ENCODE data around the gene PNPLA5. TPM values are rescaled to one million over a fixed set of nuclear protein-coding genes. Genes with fewer than 3 reads are reported as not detected.

PNPLA5 gene
- total and polyA plus RNA-seq, 2 experiments from 2014 or later, result not detected

DNA sequence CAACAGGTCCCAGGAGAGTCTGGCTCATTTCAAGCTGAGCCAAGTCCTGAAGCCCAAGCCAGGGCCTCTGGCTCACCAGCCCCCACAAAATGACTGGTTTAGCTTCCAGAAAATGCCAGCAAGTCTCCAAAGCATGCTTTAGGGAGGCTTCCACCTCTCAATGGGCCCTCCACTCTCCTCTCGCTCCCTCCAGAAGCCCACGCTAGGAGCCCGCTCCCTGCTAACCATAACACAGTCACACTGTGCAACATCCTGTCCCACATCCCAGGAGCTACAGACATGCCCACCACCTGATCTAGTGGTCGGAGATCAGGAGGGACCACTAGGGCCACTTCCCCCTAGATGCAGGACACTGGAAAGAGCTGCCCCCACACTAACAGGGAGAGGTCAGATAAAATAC lies 36.4 kb downstream of the PNPLA5 start:
- no peak overlapping the region for H3K27ac ChIP-seq
- DNase-seq (ENCODE audit: low read depth in 1 of 2, low spot score in 1 of 2), result no peak
- no peaks in the 10 kb centered on the region for H3K9me3 ChIP-seq (ENCODE audit: low read depth)
- H3K4me3 ChIP-seq, result no peak overlapping the region
- no peaks in the 10 kb centered on the region for H3K4me1 ChIP-seq (ENCODE audit: low read depth)
- no peaks in the 10 kb centered on the region for H3K27me3 ChIP-seq
- TF ChIP-seq, protein P1, sequence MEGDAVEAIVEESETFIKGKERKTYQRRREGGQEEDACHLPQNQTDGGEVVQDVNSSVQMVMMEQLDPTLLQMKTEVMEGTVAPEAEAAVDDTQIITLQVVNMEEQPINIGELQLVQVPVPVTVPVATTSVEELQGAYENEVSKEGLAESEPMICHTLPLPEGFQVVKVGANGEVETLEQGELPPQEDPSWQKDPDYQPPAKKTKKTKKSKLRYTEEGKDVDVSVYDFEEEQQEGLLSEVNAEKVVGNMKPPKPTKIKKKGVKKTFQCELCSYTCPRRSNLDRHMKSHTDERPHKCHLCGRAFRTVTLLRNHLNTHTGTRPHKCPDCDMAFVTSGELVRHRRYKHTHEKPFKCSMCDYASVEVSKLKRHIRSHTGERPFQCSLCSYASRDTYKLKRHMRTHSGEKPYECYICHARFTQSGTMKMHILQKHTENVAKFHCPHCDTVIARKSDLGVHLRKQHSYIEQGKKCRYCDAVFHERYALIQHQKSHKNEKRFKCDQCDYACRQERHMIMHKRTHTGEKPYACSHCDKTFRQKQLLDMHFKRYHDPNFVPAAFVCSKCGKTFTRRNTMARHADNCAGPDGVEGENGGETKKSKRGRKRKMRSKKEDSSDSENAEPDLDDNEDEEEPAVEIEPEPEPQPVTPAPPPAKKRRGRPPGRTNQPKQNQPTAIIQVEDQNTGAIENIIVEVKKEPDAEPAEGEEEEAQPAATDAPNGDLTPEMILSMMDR (IDR thresholded peaks at IDR 0.05; ENCODE audit: low read depth, low read length), result no peak
- no peaks in the 10 kb centered on the region for H3K36me3 ChIP-seq

DNA sequence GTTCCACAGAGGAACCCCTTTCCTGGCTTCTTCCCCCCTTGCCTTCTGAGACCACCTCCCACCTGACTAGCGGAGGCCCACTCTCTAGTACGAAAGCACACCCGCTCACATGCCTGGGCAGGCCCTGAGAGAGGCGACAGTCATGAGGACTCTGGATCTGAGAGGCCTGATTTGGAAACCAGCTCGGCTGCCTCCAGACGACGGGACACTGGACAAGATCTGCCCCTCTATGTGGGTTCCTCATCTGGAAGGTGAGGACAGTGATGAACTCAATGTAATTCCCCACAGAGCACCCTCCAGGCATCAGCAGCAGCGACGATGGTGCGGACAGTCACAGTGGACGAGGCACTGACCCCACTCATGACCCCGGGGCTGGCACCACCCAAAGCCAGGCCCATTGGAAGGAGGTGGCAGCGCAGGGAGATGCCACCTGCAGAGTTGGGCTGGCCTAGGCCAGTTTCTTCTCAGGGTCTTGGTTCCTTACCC lies 37.0 kb downstream of the PNPLA5 start:
- H3K9me3 ChIP-seq (ENCODE audit: low read depth), result no peaks in the 10 kb centered on the region

DNA sequence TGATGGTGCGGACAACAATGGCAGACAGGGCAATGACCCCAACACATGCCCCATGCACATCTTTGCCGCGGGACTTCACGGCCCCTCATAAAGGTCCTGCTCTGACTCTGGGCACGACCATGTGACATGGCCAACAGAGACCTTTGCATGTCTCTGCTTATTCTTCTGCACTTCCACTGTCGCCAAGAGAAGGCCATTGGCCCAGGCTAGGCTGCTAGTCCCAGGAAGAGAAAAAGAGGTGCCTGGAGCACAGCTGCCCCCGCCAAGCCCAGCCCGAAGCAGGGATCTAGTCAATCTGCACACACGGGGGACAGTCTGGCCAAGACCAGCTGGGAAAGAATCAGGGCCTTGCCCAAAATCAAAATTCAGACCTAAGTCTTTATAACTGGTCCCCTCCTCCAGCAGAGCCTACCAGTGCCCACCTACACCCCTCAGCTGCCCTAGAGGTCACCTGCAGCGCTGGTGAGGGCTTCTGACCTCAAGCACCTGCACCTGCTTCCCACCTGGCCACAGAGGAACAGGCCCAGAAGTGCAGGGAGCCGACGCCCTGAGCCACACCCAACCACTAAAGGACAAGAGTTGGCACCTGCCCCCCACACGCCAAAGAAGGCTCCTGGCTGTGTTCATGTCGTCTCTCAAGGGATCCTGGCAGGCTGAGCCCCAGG lies 37.6 kb downstream of the PNPLA5 start:
- TF ChIP-seq, protein P1 (IDR thresholded peaks at IDR 0.05; ENCODE audit: low read depth, low read length), result no peak
- Histone ChIP-seq H3K36me3 (no peaks in the 10 kb centered on the region), H3K9me3 (ENCODE audit: low read depth) (no peaks in the 10 kb centered on the region), H3K27ac (no peak overlapping the region), H3K27me3 (no peaks in the 10 kb centered on the region), H3K4me1 (ENCODE audit: low read depth) (no peaks in the 10 kb centered on the region), H3K4me3 (no peak overlapping the region)
- DNase-seq (ENCODE audit: low read depth in 1 of 2, low spot score in 1 of 2), result no peak

More for the DNA sequence above, 37.0 kb downstream of the PNPLA5 start:
- DNase-seq (ENCODE audit: low read depth in 1 of 2, low spot score in 1 of 2), result no peak
- Histone ChIP-seq H3K27ac (no peak overlapping the region), H3K4me3 (no peak overlapping the region), H3K36me3 (no peaks in the 10 kb centered on the region), H3K27me3 (no peaks in the 10 kb centered on the region), H3K4me1 (ENCODE audit: low read depth) (no peaks in the 10 kb centered on the region)
- TF ChIP-seq, protein P1 (IDR thresholded peaks at IDR 0.05; ENCODE audit: low read depth, low read length), result no peak

DNA sequence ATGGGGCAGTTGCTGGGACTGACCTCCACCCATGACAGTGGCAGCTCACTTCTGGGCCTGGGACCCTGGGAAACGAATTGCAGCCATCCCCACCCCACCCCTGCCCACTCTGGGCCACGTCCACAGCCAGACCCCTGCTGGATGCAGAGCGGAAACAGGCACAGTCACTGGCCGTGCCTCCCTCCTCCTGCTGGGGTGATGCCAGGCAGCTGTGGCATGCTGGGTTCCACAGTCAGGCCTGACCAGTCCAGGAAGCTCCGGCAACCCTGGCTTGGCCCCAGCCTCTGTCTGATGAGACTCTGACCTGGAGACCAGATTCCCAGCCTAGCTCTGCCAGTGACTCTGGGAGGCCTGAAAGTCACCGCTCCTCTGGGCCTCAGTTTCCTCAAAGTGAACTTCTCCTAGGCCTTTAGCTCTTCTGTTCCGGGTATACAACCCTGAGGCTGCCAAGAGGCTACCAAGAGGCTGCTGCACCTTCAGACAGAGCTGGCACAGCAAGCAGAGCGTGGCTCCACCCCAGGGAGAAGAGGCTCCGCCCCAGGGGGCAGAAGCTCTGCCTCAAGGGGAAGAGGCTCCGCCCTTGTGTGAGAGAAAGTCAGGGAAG lies 38.4 kb downstream of the PNPLA5 start:
- H3K4me1 ChIP-seq (ENCODE audit: low read depth), result no peaks in the 10 kb centered on the region
- no peaks in the 10 kb centered on the region for H3K27me3 ChIP-seq
- no peaks in the 10 kb centered on the region for H3K36me3 ChIP-seq
- TF ChIP-seq, protein P1 (IDR thresholded peaks at IDR 0.05; ENCODE audit: low read depth, low read length), result no peak
- no peak overlapping the region for H3K27ac ChIP-seq
- no peak overlapping the region for H3K4me3 ChIP-seq
- no peaks in the 10 kb centered on the region for H3K9me3 ChIP-seq (ENCODE audit: low read depth)
- no peak for DNase-seq (ENCODE audit: low read depth in 1 of 2, low spot score in 1 of 2)

DNA sequence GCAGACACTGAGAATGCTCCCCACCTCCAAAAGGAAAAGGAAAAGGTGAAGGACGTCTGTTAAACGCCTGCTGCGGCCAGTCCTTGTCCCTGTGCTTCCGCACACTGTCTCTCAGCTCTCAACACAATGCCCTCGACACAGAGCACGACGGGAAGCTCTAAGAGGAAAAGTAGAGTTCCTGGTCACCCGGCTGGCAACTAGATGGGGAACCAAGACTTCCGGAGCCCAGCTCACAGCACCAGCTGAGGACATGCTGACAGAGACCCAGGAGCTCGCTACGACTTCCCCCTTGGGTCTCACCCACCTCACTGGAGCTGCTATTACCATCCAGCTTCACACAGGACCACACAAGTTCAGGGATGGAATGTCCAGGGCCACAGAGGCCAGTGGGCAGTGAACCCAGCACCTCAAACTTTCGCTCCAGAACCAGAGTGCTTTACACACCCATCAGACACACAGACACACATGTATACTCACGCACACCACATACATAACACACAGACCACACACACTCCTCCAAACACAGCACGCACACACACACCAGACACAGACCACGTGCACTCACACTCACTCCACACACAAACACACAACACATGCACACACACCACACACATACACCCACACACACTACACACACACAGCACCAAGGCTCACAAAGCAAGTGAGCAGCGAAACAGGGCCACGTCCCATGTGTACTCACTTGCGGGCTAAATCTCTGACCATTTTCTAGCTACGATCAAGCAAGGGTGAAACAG lies 39.1 kb downstream of the PNPLA5 start:
- no peaks in the 10 kb centered on the region for H3K27me3 ChIP-seq
- TF ChIP-seq, protein P1 (IDR thresholded peaks at IDR 0.05; ENCODE audit: low read depth, low read length), result no peak
- H3K9me3 ChIP-seq (ENCODE audit: low read depth), result no peaks in the 10 kb centered on the region
- H3K36me3 ChIP-seq, result no peaks in the 10 kb centered on the region
- H3K27ac ChIP-seq, result no peak overlapping the region
- H3K4me3 ChIP-seq, result no peak overlapping the region
- no peaks in the 10 kb centered on the region for H3K4me1 ChIP-seq (ENCODE audit: low read depth)
- DNase-seq (ENCODE audit: low read depth in 1 of 2, low spot score in 1 of 2), result no peak

All from cardiac muscle cell (in vitro differentiated cells and primary cell).